Measurements from ENCODE around the gene EML6.

Gene EML6

GRCh38 chr2:54912305-54912704 lies 188.8 kb downstream of the EML6 start:
- no peak for DNase-seq (ENCODE audit: low read depth)

- no peak for DNase-seq (ENCODE audit: low read depth)
These were observed 189.4 kb downstream of the EML6 start for GRCh38 chr2:54912893-54913292.

GRCh38 chr2:54914637-54915036 lies 191.2 kb downstream of the EML6 start:
- no peak for DNase-seq (ENCODE audit: low read depth)

GRCh38 chr2:54915101-54915500 lies 191.6 kb downstream of the EML6 start:
- no peak for DNase-seq (ENCODE audit: low read depth)

GRCh38 chr2:54916637-54917036 lies 193.2 kb downstream of the EML6 start:
- no peak for DNase-seq (ENCODE audit: low read depth)

GRCh38 chr2:54918647-54919280 lies 195.3 kb downstream of the EML6 start:
- no peak for DNase-seq (ENCODE audit: low read depth)

GRCh38 chr2:54920660-54921059 lies 197.2 kb downstream of the EML6 start:
- DNase-seq (ENCODE audit: low read depth) = no peak

GRCh38 chr2:54924121-54924520 lies 200.7 kb downstream of the EML6 start:
- no peak for DNase-seq (ENCODE audit: low read depth)

- no peak for DNase-seq (ENCODE audit: low read depth)
These were observed 201.6 kb downstream of the EML6 start for GRCh38 chr2:54925022-54925421.

GRCh38 chr2:54927085-54927750 lies 203.8 kb downstream of the EML6 start:
- no peak for DNase-seq (ENCODE audit: low read depth)

- no peak for DNase-seq (ENCODE audit: low read depth)
These were observed 204.5 kb downstream of the EML6 start for GRCh38 chr2:54927751-54928615.

GRCh38 chr2:54928719-54929118 lies 205.3 kb downstream of the EML6 start:
- DNase-seq (ENCODE audit: low read depth) = no peak

GRCh38 chr2:54931473-54931872 lies 208.0 kb downstream of the EML6 start:
- DNase-seq (ENCODE audit: low read depth) = no peak

GRCh38 chr2:54935389-54935788 lies 211.9 kb downstream of the EML6 start:
- no peak for DNase-seq (ENCODE audit: low read depth)

GRCh38 chr2:54936766-54937165 lies 213.3 kb downstream of the EML6 start:
- no peak for DNase-seq (ENCODE audit: low read depth)

GRCh38 chr2:54939446-54940118 lies 216.1 kb downstream of the EML6 start:
- no peak for DNase-seq (ENCODE audit: low read depth)

- no peak for DNase-seq (ENCODE audit: low read depth)
These were observed 217.3 kb downstream of the EML6 start for GRCh38 chr2:54940723-54941122.

GRCh38 chr2:54941248-54941984 lies 218.0 kb downstream of the EML6 start:
- DNase-seq (ENCODE audit: low read depth) = no peak

- DNase-seq (ENCODE audit: low read depth) = no peak
These were observed 218.9 kb downstream of the EML6 start for GRCh38 chr2:54942373-54942772.

- no peak for DNase-seq (ENCODE audit: low read depth)
These were observed 221.4 kb downstream of the EML6 start for GRCh38 chr2:54944724-54945326.

Measured in GM04504 (cell line).